Activated B cell treated with CpG ODN at 0.5 μM for 24 hours (primary cell): ENCODE results near the gene THRA. TPM values are rescaled to one million over a fixed set of nuclear protein-coding genes. Genes with fewer than 3 reads are reported as not detected.

Experiments used
- ATAC-seq: fragments of 200-7000 bp; cut with Tn5 transposase; one replicate; pipeline ENCODE4 v1.10.0; 2021; ENCODE audit warnings: low read depth, mild to moderate bottlenecking, moderate library complexity
- CTCF ChIA-PET: fragments of 350-600 bp; sonication (Branson Sonifier 250); formaldehyde crosslinking; loops from one replicate; lab custom pipeline; 2021; ENCODE audit warnings: antibody characterized with exemption; lab: Charles Lee
- POLR2A ChIA-PET: fragments of 350-600 bp; sonication (Branson Sonifier 250); formaldehyde crosslinking; loops from one replicate; lab custom pipeline; 2021; ENCODE audit warnings: antibody characterized with exemption; lab: Charles Lee
- DNase-seq: peaks from one replicate; pipeline ENCODE4 v3.0.0; 2022
- H3K27ac Mint-ChIP-seq: one replicate; pipeline ENCODE4 v1.8.0; 2020; ENCODE audit warnings: mixed read lengths
- H3K27me3 Mint-ChIP-seq: one replicate; pipeline ENCODE4 v1.8.0; 2021; ENCODE audit warnings: mixed read lengths
- H3K36me3 Mint-ChIP-seq: one replicate; pipeline ENCODE4 v1.8.0; 2021; ENCODE audit warnings: low read depth, mixed read lengths
- H3K4me1 Mint-ChIP-seq: one replicate; pipeline ENCODE4 v1.8.0; 2021; ENCODE audit warnings: mixed read lengths
- H3K4me3 Mint-ChIP-seq: one replicate; pipeline ENCODE4 v1.8.0; 2020; ENCODE audit warnings: mild to moderate bottlenecking, mixed read lengths
- H3K9me3 Mint-ChIP-seq: one replicate; pipeline ENCODE4 v1.8.0; 2020; ENCODE audit warnings: mixed read lengths
- intact Hi-C: fragments of 100-400 bp; cut with micrococcal nuclease; formaldehyde crosslinking; loops from one replicate; pipeline ENCODE4 v1.15.1; 2024
- total RNA-seq: library from RNA; stranded (reverse); gene quantifications from 2 replicates; pipeline ENCODE4 v1.2.3, GENCODE V29; 2022
- TF ChIP-seq, protein P1 (sequence below): fragments of 200-600 bp; IDR thresholded peaks from one replicate; pipeline ENCODE4 v1.8.0; 2022; ENCODE audit warnings: antibody characterized with exemption, mild to moderate bottlenecking

THRA gene
- total RNA-seq, 1 donor from 2014 or later = 5.9 TPM

DNA sequence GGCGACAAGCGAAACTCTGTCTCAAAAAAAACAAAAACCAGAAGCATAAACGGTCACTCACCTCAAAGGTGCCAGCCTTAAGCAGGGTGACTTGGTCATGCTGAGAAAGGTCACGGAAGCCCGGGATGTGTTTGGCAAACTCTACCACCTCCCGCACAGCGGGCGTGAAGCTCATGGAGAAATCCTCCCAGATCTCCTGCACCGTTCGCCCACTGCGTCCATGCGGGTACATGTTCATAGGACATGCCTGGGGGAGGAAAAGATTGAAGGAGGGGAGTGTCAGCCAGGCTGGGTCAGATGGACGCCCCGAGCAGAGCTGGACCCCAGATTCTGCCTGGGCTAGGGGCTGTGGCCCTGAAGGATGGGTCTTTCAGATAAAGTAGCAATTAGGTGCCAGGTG, 32.1 kb downstream of the THRA start:
- no peak for ATAC-seq
- TF ChIP-seq, protein P1, sequence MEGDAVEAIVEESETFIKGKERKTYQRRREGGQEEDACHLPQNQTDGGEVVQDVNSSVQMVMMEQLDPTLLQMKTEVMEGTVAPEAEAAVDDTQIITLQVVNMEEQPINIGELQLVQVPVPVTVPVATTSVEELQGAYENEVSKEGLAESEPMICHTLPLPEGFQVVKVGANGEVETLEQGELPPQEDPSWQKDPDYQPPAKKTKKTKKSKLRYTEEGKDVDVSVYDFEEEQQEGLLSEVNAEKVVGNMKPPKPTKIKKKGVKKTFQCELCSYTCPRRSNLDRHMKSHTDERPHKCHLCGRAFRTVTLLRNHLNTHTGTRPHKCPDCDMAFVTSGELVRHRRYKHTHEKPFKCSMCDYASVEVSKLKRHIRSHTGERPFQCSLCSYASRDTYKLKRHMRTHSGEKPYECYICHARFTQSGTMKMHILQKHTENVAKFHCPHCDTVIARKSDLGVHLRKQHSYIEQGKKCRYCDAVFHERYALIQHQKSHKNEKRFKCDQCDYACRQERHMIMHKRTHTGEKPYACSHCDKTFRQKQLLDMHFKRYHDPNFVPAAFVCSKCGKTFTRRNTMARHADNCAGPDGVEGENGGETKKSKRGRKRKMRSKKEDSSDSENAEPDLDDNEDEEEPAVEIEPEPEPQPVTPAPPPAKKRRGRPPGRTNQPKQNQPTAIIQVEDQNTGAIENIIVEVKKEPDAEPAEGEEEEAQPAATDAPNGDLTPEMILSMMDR = no peak
- Mint-ChIP-seq H3K4me1 (peaks cover 56% of the 10 kb centered on the region), H3K27me3 (no peaks in the 10 kb centered on the region), H3K9me3 (no peaks in the 10 kb centered on the region), H3K4me3 (no peak overlapping the region), H3K27ac (peak overlapping the region; percentile 90), H3K36me3 (peaks cover 38% of the 10 kb centered on the region)
- intact Hi-C loops = loop anchor here (5.0 kb wide), 1 partner anchor 1243 kb away; the partner anchor contains the start of gene RPL23
- DNase-seq = no peak
- POLR2A ChIA-PET = interaction anchor here (1.0 to 7.8 kb wide), 4 partner anchors 15 to 29 kb away, joined by 3 to 113 read pairs (median 6); no protein-coding TSS in a partner anchor
- CTCF ChIA-PET = interaction anchor here (1.7 to 9.1 kb wide), 2 partner anchors 9 to 17 kb away, joined by 9 to 79 read pairs; no protein-coding TSS in a partner anchor

DNA sequence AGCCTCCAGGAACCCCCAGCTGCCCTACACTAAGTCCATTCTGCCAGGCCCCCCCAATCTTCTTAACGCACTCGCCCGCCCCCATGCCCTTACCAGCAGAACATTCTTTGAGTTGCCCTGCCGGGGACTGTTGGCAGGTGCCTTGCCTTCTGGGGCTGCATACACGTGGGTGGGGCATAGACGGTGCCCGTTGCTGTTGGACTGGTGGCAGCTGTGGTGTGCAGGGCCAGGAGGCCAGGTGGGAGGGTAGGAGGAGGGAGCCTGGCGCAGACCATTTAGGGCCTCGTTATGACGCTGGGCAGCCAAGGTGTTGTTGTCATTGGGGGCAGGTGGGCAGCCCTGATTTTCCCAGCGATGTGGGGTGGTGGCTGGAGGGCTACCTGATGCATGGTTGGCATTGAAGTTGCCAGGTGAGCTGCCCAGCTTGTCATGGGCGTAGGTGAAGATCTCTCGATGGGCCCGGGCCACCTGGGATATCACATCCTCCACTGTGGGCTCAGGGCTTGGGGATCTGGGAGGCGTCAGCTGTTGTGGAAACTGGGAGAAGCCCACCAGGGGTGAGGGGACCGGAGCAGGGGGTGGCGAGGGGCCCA, 32.7 kb downstream of the THRA start:
- intact Hi-C loops = loop anchor here (5.0 kb wide), 1 partner anchor 1243 kb away; the partner anchor contains the start of gene RPL23
- TF ChIP-seq, protein P1 = no peak
- DNase-seq = no peak
- H3K9me3 Mint-ChIP-seq = no peaks in the 10 kb centered on the region
- no peak for ATAC-seq
- ChIA-PET POLR2A (interaction anchor here (0.5 to 7.8 kb wide), 8 partner anchors 11 to 45 kb away, joined by 3 to 113 read pairs (median 4); partner anchors contain the start of gene CASC3), CTCF (interaction anchor here (0.6 to 9.1 kb wide), 4 partner anchors 9 to 69 kb away, joined by 3 to 79 read pairs (median 8); no protein-coding TSS in a partner anchor)
- H3K4me1 Mint-ChIP-seq = peaks cover 60% of the 10 kb centered on the region
- peak overlapping the region; percentile 90 for H3K27ac Mint-ChIP-seq
- peaks cover 37% of the 10 kb centered on the region for H3K36me3 Mint-ChIP-seq
- peak overlapping the region; percentile 91 for H3K4me3 Mint-ChIP-seq
- no peaks in the 10 kb centered on the region for H3K27me3 Mint-ChIP-seq

DNA sequence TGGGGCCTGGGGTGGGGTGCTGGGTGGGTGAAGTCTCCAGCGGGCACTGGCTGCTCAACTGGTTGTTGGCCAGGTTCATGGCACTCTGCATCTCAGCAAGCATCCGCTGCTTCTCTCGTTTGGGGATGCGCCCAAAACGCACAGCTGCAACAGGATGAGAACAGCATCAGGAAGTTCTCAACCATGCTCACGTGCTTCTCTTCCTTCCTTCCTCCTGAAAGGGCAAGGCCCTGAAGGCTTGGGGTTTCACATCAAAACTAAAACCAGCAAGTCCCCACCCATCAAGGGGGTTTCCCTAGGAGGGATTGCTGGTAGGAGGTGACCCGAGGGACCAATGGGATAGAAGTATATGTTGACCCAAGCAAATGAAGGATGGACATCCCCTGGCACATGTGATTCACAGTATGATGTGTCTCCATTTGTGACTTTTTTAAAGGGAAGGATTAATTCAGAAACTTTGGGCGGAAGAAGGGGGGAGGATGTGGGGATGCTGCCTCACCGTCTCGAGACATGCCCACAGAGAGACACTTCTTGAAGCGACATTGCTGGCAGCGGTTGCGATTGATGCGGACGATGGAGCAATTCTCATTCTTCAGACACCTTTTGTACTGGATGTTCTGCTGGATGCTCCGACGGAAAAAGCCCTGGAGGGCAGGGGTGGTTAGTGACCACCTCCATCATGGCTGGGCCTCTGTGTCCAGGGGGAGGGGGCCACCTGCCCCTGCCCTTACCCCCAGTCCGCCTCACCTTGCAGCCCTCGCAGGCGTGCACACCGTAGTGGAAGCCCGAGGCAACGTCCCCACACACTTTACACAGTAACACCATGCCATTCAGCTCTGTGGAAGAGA, 33.4 kb downstream of the THRA start:
- ChIA-PET POLR2A (interaction anchor here (0.5 to 7.8 kb wide), 10 partner anchors 11 to 1755 kb away, joined by 3 to 113 read pairs (median 5); partner anchors contain the start of gene CASC3), CTCF (interaction anchor here (0.6 to 9.1 kb wide), 4 partner anchors 10 to 70 kb away, joined by 3 to 79 read pairs (median 8); no protein-coding TSS in a partner anchor)
- TF ChIP-seq, protein P1 = no peak
- peak overlapping the region; percentile 91 for H3K4me3 Mint-ChIP-seq
- DNase-seq = peak; percentile 58
- H3K27ac Mint-ChIP-seq = peak overlapping the region; percentile 90
- H3K27me3 Mint-ChIP-seq = no peaks in the 10 kb centered on the region
- H3K36me3 Mint-ChIP-seq = peaks cover 37% of the 10 kb centered on the region
- ATAC-seq = peak; percentile 68
- no peaks in the 10 kb centered on the region for H3K9me3 Mint-ChIP-seq
- intact Hi-C loops = loop anchor here (1.0 to 5.0 kb wide), 5 partner anchors 10 to 1244 kb away; partner anchors contain the start of genes RPL23 and WIPF2
- H3K4me1 Mint-ChIP-seq = peaks cover 68% of the 10 kb centered on the region

DNA sequence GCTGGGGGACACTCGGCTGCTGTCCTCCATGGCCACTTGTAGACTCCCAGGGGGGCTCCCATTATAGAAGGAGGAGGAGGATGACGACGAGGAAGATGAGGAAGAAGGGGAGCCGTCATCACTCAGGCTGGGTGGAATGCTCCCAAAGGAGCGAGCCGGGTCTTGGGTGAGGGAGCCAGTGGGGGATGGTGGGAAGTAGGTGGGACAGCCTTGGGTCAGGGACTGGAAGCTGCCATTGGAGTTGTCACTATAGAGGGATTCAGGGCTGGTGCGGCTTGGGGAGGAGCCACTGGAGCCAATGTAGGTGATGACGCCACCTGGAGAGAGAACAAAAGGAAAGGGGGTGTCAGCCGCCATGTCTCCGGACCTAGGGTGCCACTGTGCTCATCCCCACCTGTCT, 34.3 kb downstream of the THRA start:
- Mint-ChIP-seq H3K4me3 (peak overlapping the region; percentile 91), H3K36me3 (peaks cover 35% of the 10 kb centered on the region), H3K27ac (peak overlapping the region; percentile 90), H3K9me3 (no peaks in the 10 kb centered on the region), H3K27me3 (no peaks in the 10 kb centered on the region), H3K4me1 (peaks cover 71% of the 10 kb centered on the region)
- intact Hi-C loops = loop anchor here (2.0 to 5.0 kb wide), 2 partner anchors 226 to 1245 kb away; partner anchors contain the start of gene RPL23
- CTCF ChIA-PET = interaction anchor here (1.3 to 9.1 kb wide), 2 partner anchors 15 to 21 kb away, joined by 3 to 79 read pairs; no protein-coding TSS in a partner anchor
- POLR2A ChIA-PET = interaction anchor here (0.5 to 7.8 kb wide), 4 partner anchors 16 to 1754 kb away, joined by 3 to 113 read pairs (median 9); partner anchors contain the start of gene MSL1
- no peak for ATAC-seq
- TF ChIP-seq, protein P1 = no peak
- DNase-seq = no peak
